ENCODE measurements around the gene IPCEF1. TPM values are rescaled to one million over a fixed set of nuclear protein-coding genes. Genes with fewer than 3 reads are reported as not detected.
A peak's percentile ranks its signal among the peaks of the same experiment; 100 is the strongest.

Gene IPCEF1
- total RNA-seq, 1 experiment from 2014 or later = not detected

GRCh38 chr6:154292855-154293519 is 63.6 kb downstream of the IPCEF1 start:
- no peaks in the 10 kb centered on the region for H3K36me3 Mint-ChIP-seq (ENCODE audit: insufficient read depth, unreplicated experiment)
- H3K27ac Mint-ChIP-seq (ENCODE audit: low read depth, unreplicated experiment) = peak overlapping the region; percentile 7
- intact Hi-C loops (cut with micrococcal nuclease) = no loop called here
- no TSS peak for BruUV-seq (replicated peaks)
- H3K4me3 Mint-ChIP-seq (ENCODE audit: unreplicated experiment) = no peak overlapping the region
- peaks cover 9% of the 10 kb centered on the region for H3K4me1 Mint-ChIP-seq (ENCODE audit: insufficient read depth, unreplicated experiment)
- CTCF ChIA-PET = interaction anchor here (0.6 to 1.7 kb wide), 5 partner anchors 15 to 967 kb away, joined by 3 to 5 read pairs (median 3); no protein-coding TSS in a partner anchor
- TF ChIP-seq CTCF (IDR thresholded peaks at IDR 0.05; ENCODE audit: unreplicated experiment) = no peak
- no peaks in the 10 kb centered on the region for H3K9me3 Mint-ChIP-seq (ENCODE audit: unreplicated experiment)
- DNase-seq (ENCODE audit: unreplicated experiment) = peak; percentile 45
- POLR2A ChIA-PET = interaction anchor here (1.1 to 1.2 kb wide), 2 partner anchors 75 to 174 kb away, joined by 3 read pairs; no protein-coding TSS in a partner anchor
- H3K27me3 Mint-ChIP-seq (ENCODE audit: insufficient read depth, unreplicated experiment) = no peaks in the 10 kb centered on the region

DNA sequence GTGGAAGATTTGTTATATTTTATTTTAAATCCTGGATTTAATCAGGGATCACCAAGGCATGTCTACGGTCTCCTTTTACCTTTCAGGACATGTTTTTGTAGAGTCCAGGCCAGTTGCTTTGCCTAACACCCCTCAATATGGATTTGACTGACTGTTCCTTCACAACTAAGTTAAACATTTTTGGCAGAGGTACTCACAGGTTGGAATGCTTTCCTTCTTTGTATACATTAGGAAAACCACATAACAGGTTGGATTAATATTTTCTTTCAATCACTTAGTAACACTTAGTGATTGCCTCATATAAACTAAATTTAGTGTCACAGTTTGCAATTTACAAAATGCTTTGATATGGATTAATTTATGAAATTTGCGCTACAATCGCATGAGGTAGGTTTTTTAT is 64.5 kb downstream of the IPCEF1 start:
- Mint-ChIP-seq H3K36me3 (ENCODE audit: insufficient read depth, unreplicated experiment) (no peaks in the 10 kb centered on the region), H3K27me3 (ENCODE audit: insufficient read depth, unreplicated experiment) (no peaks in the 10 kb centered on the region), H3K27ac (ENCODE audit: low read depth, unreplicated experiment) (no peak overlapping the region), H3K9me3 (ENCODE audit: unreplicated experiment) (peaks cover 3% of the 10 kb centered on the region), H3K4me1 (ENCODE audit: insufficient read depth, unreplicated experiment) (peaks cover 9% of the 10 kb centered on the region), H3K4me3 (ENCODE audit: unreplicated experiment) (no peak overlapping the region)
- ChIA-PET CTCF (interaction anchor here (0.7 to 1.7 kb wide), 3 partner anchors 15 to 260 kb away, joined by 3 to 5 read pairs (median 3); no protein-coding TSS in a partner anchor), POLR2A (interaction anchor here (1.1 to 1.2 kb wide), 2 partner anchors 76 to 173 kb away, joined by 3 read pairs; no protein-coding TSS in a partner anchor)
- intact Hi-C loops (cut with micrococcal nuclease) = no loop called here
- BruUV-seq (replicated peaks) = no TSS peak
- TF ChIP-seq CTCF (IDR thresholded peaks at IDR 0.05; ENCODE audit: unreplicated experiment) = no peak
- DNase-seq (ENCODE audit: unreplicated experiment) = no peak

- BruUV-seq (replicated peaks) = no TSS peak
- DNase-seq (ENCODE audit: unreplicated experiment) = no peak
- POLR2A ChIA-PET = no interaction called here
Observed at GRCh38 chr6:154289818-154290508, 66.6 kb downstream of the IPCEF1 start.

More at GRCh38 chr6:154289818-154290508, 66.6 kb downstream of the IPCEF1 start:
- Mint-ChIP-seq H3K27me3 (ENCODE audit: insufficient read depth, unreplicated experiment) (no peaks in the 10 kb centered on the region), H3K27ac (ENCODE audit: low read depth, unreplicated experiment) (no peak overlapping the region), H3K9me3 (ENCODE audit: unreplicated experiment) (peaks cover 7% of the 10 kb centered on the region), H3K4me3 (ENCODE audit: unreplicated experiment) (no peak overlapping the region), H3K36me3 (ENCODE audit: insufficient read depth, unreplicated experiment) (no peaks in the 10 kb centered on the region), H3K4me1 (ENCODE audit: insufficient read depth, unreplicated experiment) (peaks cover 9% of the 10 kb centered on the region)
- CTCF ChIA-PET = interaction anchor here (0.6 to 0.7 kb wide), 2 partner anchors 124 to 132 kb away, joined by 3 to 5 read pairs; no protein-coding TSS in a partner anchor
- TF ChIP-seq CTCF (IDR thresholded peaks at IDR 0.05; ENCODE audit: unreplicated experiment) = no peak
- intact Hi-C loops (cut with micrococcal nuclease) = no loop called here
